Astrocyte (in vitro differentiated cells and primary cell): ENCODE data around the gene MBNL1.

Experiments used
- CTCF ChIP-seq: IDR thresholded peaks from 2 replicates; pipeline ENCODE4 v1.5.1; 2011; ENCODE audit warnings: low read depth, mild to moderate bottlenecking, inconsistent platforms, low read length, moderate library complexity; ENCODE audit not compliant: insufficient read depth
- EZH2 ChIP-seq: IDR thresholded peaks from 2 replicates; pipeline ENCODE4 v1.6.1; 2012; ENCODE audit warnings: mild to moderate bottlenecking, low read length, inconsistent platforms; ENCODE audit not compliant: insufficient read depth

DNA sequence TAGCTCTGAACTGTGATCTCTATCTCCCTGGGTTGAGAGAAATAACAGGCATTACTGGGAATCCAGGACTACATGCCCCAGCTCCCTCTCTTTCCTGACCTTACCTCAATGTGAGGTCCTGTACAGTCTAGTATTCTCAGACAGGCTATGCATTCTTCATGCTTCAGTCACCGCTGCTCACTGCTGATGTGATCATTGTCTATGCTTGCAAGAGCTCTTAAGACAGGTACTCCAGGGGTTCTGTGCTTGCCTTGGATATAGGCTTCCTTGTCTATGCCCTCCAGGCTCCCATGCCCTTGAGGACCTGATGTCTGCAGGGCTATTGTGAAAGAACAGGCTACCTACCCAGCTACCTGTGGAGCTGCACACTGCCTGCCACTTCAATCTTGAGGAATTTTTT, 183.6 kb downstream of the MBNL1 start:
- TF ChIP-seq CTCF = no peak
- TF ChIP-seq EZH2 = no peak
